HAP-1 (cell line): ENCODE measurements around the gene SOX14.

Experiments
- DNase-seq, 2 experiments: peaks; one replicate each; pipeline ENCODE4 v3.0.0-alpha.2; 2016 to 2020; ENCODE audit warnings: low spot score in 2 of 2
- H3K27me3 ChIP-seq: fragments of 250-450 bp; sonication (Bioruptor Pico); 2 replicates; pipeline ENCODE4 v1.5.1; 2020; ENCODE audit warnings: low read depth, mild to moderate bottlenecking, moderate library complexity
- H3K36me3 ChIP-seq: fragments of 250-450 bp; sonication (Bioruptor Pico); replicated peaks from 2 replicates; pipeline ENCODE4 v1.5.1; 2020; ENCODE audit warnings: mild to moderate bottlenecking
- H3K4me1 ChIP-seq: fragments of 250-450 bp; sonication (Bioruptor Pico); 2 replicates; pipeline ENCODE4 v1.5.1; 2020; ENCODE audit warnings: mild to moderate bottlenecking
- H3K4me3 ChIP-seq: fragments of 250-450 bp; sonication (Bioruptor Pico); 2 replicates; pipeline ENCODE4 v1.5.1; 2020; ENCODE audit warnings: mild to moderate bottlenecking, moderate library complexity
- H3K9me3 ChIP-seq: fragments of 250-450 bp; sonication (Bioruptor Pico); 2 replicates; pipeline ENCODE4 v1.5.1; 2020; ENCODE audit warnings: mild to moderate bottlenecking, moderate library complexity
- in situ Hi-C: fragments of 300-500 bp; cut with MboI; formaldehyde crosslinking; loops from 3 replicates; pipeline ENCODE4 v1.14.3; 2020; ENCODE audit warnings: low sequenced_read_pairs, inconsistent platforms, mixed read lengths

The SOX14 gene

DNA sequence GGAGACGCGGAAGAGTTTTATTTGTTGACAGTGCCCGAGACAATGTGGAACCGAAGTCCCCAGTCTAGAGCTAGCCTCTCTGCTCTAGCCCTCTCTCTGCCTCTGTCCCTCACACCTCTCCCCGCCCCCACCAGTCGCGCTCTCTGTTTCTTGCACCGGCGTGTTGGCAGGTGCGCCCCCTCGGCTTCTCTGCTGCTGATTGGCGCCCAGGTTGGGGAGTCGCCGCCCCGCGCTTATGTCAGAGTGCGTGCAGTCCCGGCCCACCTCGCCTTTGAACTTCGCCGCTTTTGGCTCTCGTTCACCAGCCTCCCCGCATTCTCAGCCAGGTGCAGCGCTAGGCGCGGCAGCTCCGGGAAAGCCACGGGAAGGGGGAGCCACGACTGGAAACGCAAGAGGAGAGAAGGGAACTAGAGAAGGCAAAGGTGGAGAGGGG, at the start of gene SOX14:
SOX14 (plus strand) TSS at position 315 of the 433 bp plus-strand sequence. CDS start 470 bp downstream, outside the sequence.
- no peaks in the 10 kb centered on the region for H3K36me3 ChIP-seq
- in situ Hi-C loops: no loop called here
- peaks cover 88% of the 10 kb centered on the region for H3K27me3 ChIP-seq
- no peak for DNase-seq
- peaks cover 17% of the 10 kb centered on the region for H3K9me3 ChIP-seq
- H3K4me1 ChIP-seq: peaks cover 8% of the 10 kb centered on the region
- H3K4me3 ChIP-seq: no peak within 1 kb of the TSS

DNA sequence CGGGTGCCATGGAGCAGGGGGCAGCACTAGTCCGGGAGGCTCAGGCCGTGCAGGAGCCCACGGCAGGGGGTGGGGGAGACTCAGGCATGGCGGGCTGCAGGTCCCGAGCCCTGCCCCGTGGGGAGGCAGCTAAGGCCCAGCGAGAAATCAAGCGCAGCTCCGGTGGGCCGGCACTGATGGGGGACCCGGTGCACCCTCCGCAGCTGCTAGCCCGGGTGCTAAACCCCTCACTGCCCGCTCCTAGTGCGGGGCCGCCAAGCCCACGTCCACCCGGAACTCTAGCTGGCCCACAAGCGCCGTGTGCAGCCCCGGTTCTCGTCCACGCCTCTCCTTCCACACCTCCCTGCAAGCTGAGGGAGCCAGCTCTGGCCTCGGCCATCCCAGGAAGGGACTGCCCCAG, 49.6 kb upstream of the SOX14 start:
- H3K36me3 ChIP-seq: no peaks in the 10 kb centered on the region
- no peaks in the 10 kb centered on the region for H3K4me1 ChIP-seq
- no peak overlapping the region for H3K4me3 ChIP-seq
- no peak for DNase-seq
- H3K27me3 ChIP-seq: no peaks in the 10 kb centered on the region
- in situ Hi-C loops: no loop called here
- H3K9me3 ChIP-seq: no peaks in the 10 kb centered on the region

DNA sequence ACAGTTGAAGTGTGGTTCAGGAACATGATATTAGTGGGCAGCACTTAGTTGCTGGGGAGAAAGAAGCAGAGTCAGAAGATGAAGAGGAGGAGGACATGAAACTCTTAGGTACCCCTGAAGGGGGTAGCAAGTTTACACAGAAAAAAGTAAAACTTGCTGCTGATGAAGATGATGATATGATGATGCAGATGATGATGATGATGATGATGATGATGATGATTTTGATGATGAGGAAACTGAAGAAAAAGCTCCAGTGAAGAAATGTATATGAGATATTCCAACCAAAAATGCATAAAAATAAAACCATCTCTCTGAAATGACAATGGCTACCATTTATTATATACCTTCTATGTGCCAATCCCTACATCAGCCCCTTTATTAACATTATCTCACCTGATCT, 39.9 kb upstream of the SOX14 start:
- DNase-seq: no peak
- in situ Hi-C loops: no loop called here
- no peaks in the 10 kb centered on the region for H3K4me1 ChIP-seq
- no peaks in the 10 kb centered on the region for H3K36me3 ChIP-seq
- H3K27me3 ChIP-seq: no peaks in the 10 kb centered on the region
- no peak overlapping the region for H3K4me3 ChIP-seq
- H3K9me3 ChIP-seq: no peaks in the 10 kb centered on the region

DNA sequence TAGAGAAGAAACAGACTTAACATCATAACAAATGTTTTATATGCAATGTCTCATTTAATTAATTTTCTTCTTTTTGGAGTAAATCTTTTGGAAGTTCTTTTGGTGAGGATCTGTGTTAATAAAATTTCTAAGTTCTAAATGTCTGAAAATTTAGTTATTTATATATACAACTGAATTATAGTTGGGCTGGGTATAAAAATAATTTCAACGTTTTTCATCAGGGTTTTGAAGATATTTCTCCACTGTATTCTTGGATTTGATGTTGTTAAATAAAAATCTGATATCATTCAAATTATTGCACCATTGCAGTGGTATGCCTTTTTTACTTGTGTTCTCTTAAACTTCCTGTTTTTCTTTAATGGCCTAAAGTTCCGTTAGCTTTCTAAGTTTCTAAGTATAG, 26.9 kb upstream of the SOX14 start:
- H3K9me3 ChIP-seq: no peaks in the 10 kb centered on the region
- no peaks in the 10 kb centered on the region for H3K36me3 ChIP-seq
- no peaks in the 10 kb centered on the region for H3K4me1 ChIP-seq
- H3K4me3 ChIP-seq: no peak overlapping the region
- in situ Hi-C loops: no loop called here
- no peaks in the 10 kb centered on the region for H3K27me3 ChIP-seq
- DNase-seq: no peak

DNA sequence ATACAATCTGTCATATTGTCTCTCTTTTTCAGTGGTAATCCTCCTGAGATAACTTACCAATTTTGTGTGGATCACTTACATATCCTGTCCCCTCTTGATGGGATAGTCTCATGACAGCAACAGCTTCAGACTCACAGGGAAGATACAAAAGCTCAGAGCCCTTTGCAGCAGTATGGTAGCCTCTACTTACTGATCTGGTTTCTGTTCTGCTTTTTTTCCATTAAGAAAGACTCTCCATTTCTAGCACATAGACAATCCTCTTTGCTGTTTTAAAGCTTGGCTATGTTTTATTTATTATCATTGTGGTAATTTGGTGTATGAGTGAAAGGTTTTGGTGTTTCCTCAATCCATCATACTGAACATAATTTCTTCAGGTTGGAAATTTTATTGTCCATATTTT, 25.4 kb upstream of the SOX14 start:
- H3K4me1 ChIP-seq: no peaks in the 10 kb centered on the region
- no peaks in the 10 kb centered on the region for H3K9me3 ChIP-seq
- H3K27me3 ChIP-seq: no peaks in the 10 kb centered on the region
- in situ Hi-C loops: no loop called here
- H3K36me3 ChIP-seq: no peaks in the 10 kb centered on the region
- no peak for DNase-seq
- no peak overlapping the region for H3K4me3 ChIP-seq

DNA sequence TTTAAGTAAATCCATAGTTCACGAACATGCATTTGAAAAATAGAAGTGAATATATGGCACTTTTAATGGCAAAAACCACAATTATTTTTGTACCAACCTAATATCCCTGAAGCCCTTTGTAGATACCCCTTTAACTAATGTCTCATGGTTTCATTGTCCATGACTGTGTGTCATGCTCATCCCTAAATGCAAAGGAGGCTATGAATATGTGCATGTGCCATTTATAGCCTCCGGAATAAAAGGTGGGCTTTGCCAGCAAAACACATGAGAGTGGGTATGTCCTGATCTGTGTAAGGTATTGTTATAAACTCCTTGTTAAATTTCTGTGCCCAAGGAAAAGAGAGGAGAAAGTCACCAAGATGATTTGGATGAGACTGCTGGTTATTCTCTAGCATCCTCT, 20.5 kb upstream of the SOX14 start:
- in situ Hi-C loops: no loop called here
- Histone ChIP-seq H3K9me3 (no peaks in the 10 kb centered on the region), H3K27me3 (no peaks in the 10 kb centered on the region), H3K36me3 (no peaks in the 10 kb centered on the region), H3K4me3 (no peak overlapping the region), H3K4me1 (no peaks in the 10 kb centered on the region)
- DNase-seq: no peak

DNA sequence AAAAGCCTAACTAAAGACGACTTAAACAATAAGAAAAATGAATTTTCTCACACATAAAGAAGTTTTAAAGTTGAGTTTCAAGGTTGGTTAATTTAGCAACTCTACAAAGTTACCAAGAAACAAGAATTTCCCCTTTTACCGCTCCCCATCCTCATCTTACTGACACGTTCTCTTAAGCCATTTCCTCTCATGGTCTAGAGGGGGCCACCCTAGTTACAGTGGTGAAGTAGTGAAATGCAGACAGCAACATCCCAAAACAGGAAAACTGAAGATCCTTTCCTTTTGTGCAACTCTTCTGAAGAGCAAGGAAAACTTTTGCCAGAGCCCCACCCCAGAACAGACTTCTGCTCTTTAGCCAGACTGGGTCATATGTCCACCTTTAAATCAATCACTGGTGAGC, 17.3 kb upstream of the SOX14 start:
- no peak overlapping the region for H3K4me3 ChIP-seq
- H3K36me3 ChIP-seq: no peaks in the 10 kb centered on the region
- no peaks in the 10 kb centered on the region for H3K4me1 ChIP-seq
- no peaks in the 10 kb centered on the region for H3K27me3 ChIP-seq
- no peaks in the 10 kb centered on the region for H3K9me3 ChIP-seq
- in situ Hi-C loops: no loop called here
- no peak for DNase-seq

DNA sequence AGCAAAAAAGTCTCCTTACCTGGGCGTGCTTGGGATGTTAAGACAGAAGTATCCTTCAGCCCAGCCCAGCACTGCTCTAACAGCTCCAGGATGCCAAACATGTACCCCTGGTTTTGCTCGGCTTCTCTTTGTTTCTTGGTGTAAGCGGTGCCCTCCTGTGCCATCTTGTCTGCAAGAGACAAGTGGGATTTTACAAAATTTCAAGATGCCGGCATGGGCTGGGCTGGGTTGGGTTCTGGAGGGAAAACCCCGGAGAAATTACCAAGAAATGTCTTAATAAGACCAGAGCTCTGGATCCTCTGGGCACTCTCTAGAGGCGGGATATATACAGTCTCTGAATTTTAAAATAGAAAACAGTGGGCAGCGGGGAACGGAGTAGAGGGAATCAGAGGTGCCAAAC, 4.6 kb upstream of the SOX14 start:
- no peaks in the 10 kb centered on the region for H3K36me3 ChIP-seq
- H3K27me3 ChIP-seq: peaks cover 47% of the 10 kb centered on the region
- no peak for DNase-seq
- no peaks in the 10 kb centered on the region for H3K9me3 ChIP-seq
- H3K4me3 ChIP-seq: no peak overlapping the region
- H3K4me1 ChIP-seq: no peaks in the 10 kb centered on the region
- in situ Hi-C loops: no loop called here

DNA sequence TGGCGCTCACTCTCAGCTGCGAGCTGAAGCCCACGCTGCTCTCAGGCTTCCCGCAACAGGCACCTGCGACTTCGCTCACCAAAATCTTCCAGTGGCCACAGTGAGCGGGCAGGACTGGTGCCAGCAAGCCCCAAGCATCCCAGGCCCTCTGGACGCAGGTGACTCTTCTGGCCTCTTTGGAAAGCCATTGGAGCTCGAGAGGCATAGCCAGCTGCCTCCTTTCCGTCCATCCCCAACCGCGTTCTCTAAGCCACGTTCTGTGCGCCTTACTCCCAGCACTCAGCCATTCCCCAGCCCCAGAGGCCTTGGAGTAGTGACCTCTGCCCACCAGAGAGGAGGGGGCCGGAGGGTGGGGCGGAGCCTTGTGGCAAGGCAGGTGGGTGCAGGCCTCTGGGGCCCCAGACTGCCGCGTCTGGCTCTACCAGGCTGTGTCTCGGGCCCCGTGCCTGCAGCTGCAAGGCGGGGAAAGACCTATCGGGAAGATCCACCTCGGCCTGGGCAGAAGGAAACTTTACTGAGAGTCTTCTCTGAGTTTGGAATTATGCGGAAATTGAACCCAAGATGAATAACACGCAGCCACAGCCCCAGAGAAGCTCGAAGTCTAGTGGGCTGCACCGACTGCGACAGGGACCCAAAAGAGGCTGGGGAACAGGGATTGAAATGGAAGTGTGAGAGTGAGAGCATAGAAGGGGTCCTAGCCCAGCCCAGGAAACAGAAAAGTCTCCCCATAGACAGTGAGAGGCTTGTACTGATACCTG, 3.6 kb upstream of the SOX14 start:
- DNase-seq: no peak
- in situ Hi-C loops: no loop called here
- Histone ChIP-seq H3K4me3 (no peak overlapping the region), H3K4me1 (no peaks in the 10 kb centered on the region), H3K27me3 (peaks cover 58% of the 10 kb centered on the region), H3K36me3 (no peaks in the 10 kb centered on the region), H3K9me3 (peaks cover 3% of the 10 kb centered on the region; the same call in 1 of the 2 replicates)

DNA sequence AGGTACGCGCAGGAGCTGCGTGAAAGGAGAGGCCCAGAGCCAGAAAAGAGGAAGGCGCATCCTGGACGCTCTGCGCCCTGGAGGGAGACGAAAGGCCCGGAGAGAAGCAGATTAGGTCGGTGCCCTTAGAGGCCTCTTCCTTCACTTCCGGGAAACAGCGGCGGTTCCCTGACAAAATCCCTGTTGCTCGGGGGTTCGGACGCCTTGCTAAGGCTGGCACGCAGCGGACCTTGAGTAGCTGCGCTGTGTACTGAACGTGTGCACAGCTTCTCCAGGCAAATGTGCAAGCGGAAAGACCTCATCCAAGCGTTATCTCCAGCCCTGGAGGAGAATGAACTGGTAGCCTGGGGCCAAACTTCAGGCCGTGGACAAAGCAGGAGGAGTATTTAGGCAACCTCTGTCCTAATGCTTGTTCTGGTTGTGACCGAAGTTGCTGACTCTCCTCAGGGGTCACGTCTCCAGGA, 3.0 kb upstream of the SOX14 start:
- Histone ChIP-seq H3K4me1 (no peaks in the 10 kb centered on the region), H3K36me3 (no peaks in the 10 kb centered on the region), H3K9me3 (peaks cover 8% of the 10 kb centered on the region), H3K27me3 (peaks cover 64% of the 10 kb centered on the region), H3K4me3 (no peak overlapping the region)
- in situ Hi-C loops: no loop called here
- no peak for DNase-seq

DNA sequence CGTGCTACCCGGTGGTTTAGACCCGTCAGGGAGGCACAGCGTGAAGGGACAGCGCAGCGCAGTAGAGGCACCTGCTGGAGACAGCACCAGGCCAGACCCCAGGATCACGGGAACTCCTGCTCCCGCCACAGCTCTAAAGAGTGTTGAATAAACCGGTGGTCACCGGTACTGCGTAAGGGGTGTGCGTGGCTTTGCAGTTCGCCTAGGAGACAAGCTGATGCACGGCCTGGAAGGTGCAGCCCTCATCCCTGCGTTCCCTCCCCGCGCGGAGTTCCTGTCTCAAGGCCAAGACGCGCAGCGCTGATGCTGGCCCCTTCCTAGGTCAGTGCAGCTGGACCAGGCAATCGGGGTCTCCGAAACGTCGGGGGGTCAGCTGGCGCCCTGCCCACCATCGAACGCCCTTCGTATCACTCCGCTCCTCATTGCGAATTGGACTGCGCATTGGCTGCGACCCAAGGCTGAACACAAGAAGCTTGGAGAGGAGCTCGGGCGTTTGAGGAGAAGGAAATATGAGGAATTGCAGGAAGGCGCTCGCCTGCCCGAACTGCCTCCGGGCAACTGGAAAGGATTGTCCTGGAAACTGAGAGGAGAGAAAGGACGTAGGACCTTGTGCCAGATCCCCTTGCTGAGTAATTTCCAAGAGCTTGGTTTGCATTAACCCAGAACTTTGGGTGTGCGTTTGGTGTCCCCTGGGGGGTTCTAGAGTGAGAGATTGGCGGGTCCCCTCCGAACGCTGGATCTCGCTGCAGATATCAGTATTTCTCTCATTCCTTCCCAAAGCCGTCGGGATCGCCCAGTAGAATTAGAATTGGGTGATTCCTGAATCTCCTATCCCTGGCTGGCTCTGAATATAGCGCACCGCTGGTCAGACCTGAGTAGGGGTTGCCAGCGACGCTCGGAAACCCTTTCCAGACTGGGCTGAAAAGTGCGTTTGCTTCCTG, 2.3 kb upstream of the SOX14 start:
- H3K36me3 ChIP-seq: no peaks in the 10 kb centered on the region
- H3K27me3 ChIP-seq: peaks cover 71% of the 10 kb centered on the region
- in situ Hi-C loops: no loop called here
- H3K4me1 ChIP-seq: no peaks in the 10 kb centered on the region; the same call in 1 of the 2 replicates
- DNase-seq: no peak
- peaks cover 11% of the 10 kb centered on the region for H3K9me3 ChIP-seq
- no peak overlapping the region for H3K4me3 ChIP-seq

DNA sequence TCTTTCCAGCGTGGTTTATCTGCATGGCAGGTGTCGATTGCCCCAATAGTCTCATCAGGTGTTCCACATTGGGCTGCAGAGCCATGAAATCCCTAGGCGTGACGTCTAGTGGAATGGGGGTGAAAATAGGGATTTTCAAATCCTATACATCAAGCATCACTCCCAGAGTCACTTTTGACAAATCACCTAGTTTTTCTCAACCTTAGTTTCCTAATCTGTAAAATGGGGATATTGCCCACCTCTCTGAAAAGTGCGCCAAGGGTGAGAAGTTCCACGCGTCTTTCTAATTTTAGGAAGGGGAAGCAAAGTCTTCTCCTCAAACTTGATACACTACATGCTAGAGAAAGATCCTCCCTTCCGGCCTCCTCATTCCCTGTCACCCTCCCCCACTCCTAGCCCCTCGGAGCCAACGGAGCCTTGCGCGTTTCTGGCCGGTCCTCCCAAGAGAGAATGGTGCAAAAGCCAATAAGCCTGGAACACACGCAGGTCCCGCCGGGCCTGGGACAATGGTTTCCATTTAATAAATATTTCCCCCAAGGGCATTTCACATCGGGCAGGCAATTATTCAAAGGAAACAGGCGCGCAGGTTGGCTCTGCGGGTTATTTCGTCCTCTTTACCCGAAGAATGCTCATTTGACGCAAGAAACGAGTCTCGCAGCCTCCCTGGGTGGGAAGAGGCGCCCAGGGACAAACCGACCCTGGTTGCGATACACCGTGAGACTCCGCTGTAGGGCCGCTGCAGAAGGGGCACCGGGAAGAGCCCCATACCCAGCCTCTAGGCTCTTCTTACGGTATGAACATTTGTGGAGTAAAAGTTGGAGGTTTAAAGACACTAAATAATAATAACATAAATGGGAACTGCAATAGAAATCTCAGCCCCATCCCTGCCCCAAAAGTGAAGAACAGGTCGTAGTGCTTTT, 1.2 kb upstream of the SOX14 start:
- H3K27me3 ChIP-seq: peaks cover 77% of the 10 kb centered on the region
- in situ Hi-C loops: no loop called here
- H3K9me3 ChIP-seq: peaks cover 11% of the 10 kb centered on the region
- no peaks in the 10 kb centered on the region for H3K36me3 ChIP-seq
- H3K4me1 ChIP-seq: peaks cover 6% of the 10 kb centered on the region
- DNase-seq: no peak
- H3K4me3 ChIP-seq: no peak overlapping the region

DNA sequence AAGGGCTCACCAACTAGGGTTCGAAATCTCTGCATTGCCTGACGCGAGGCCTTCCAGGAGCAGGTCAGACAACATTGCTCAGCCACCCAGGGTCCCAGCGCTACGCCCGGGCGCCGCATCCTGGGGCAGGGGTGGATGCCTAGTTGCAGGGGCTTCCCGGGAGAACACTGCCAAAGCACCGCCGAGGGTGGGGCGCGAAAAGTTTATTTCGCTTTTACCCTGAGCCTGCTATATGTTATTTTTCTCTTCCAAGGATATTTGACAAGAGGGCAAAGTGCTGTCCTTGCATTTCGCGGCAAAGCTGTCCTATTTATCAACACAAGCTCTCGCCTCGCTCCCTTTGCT, 549 bp upstream of the SOX14 start:
- Histone ChIP-seq H3K27me3 (peaks cover 83% of the 10 kb centered on the region), H3K36me3 (no peaks in the 10 kb centered on the region), H3K4me3 (no peak overlapping the region), H3K9me3 (peaks cover 13% of the 10 kb centered on the region), H3K4me1 (peaks cover 8% of the 10 kb centered on the region)
- in situ Hi-C loops: no loop called here
- no peak for DNase-seq
